NCI-H460 (cell line): ENCODE measurements around the gene ABHD16A. TPM values are rescaled to one million over a fixed set of nuclear protein-coding genes. Genes with fewer than 3 reads are reported as not detected.

Source experiments
- DNase-seq: peaks from one replicate; pipeline ENCODE4 v3.0.0-alpha.2; 2016; ENCODE audit warnings: low read depth; ENCODE audit errors: extremely low read depth
- total RNA-seq: library from RNA; depleted of rRNA; stranded (reverse); fragments of >200 nt; shearing (Covaris generic); gene quantifications from 2 replicates; pipeline ENCODE4 v1.2.3, GENCODE V29; 2014

The ABHD16A gene
- total RNA-seq, 1 experiment from 2014 or later = 40.5 TPM

DNA sequence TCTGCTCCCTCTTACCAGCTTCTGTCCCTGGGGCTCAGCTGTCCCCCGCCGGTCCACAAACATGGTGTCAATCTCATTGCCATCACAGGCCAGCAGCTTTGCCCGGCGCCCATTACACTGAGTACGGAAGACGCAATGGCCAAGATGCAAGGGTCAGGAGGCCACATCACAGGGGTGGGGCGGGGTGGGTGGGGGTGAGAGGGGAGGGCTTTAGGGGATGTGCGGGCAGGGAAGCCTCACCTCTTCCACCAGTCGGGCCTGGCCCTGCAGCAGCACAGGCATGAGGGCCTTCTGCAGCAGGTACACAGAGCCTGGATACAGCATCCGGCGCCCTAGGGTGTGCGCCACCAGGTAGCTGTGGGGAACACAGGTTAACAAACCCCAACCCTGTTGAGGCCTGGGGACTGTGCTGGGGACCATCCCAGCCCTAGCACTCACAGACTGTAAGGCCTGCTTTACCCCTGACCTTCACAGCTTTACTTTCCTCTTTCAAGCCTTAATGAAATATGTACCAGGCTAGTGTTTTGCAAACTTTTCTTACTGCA is 11.5 kb downstream of the ABHD16A start:
- DNase-seq = no peak

DNA sequence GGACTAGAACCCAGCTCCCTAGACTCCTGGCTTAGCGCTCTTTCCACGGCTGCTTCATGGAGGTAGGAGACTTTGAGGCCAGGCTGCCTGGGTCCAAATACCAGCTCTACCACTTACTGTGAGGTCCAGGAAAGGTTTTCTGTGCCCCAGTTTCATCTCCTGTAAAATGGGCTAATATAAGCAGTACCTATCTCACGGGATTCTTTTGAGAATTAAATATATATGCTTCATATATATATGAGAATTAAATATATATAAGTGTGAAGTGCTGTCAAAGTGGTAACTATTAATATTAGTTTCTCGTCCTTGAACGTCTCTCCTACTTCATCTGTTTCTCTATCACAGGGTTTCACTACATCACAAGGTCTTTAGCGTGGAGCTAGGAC is 12.1 kb downstream of the ABHD16A start:
- no peak for DNase-seq

DNA sequence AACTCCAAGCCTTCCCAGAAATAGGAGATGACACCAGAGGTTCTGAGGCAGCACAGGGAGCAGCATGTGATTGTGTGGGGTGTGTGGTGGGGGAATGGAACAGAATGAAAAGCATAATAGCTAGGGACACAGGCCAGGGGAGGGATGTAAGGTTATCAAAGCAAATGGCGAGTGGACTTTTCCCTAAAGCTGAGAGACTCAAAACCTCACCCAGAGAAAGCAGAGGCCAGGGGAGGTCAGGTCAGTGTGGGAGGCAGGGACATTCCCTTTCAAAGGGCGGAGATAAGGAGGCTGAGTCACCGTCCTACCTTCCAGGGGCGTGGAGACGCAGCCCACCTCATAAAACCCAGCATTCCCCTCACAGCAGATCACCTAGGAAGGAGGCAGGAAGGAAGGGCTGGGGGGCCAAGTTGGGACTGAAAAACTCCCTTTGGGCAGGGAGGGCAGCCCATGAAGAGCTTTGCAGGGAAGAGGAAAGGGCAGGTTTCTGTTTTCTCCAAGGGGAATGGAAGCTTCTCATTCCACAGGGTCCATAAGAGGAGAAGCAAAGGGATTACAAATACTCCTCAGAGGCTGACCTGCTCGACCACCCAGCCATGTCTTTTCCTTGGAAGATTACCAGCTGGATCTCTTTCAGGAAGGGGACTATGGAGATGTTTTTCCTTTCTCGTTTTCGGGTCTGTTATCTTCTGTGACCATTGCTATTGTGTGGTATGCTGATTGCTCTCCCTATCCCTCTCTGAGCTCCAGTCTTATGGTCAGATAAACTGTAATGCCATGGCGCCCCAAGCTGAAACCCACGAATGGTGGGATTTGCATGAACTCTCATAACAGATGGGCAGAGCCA is 12.7 kb downstream of the ABHD16A start:
- no peak for DNase-seq

DNA sequence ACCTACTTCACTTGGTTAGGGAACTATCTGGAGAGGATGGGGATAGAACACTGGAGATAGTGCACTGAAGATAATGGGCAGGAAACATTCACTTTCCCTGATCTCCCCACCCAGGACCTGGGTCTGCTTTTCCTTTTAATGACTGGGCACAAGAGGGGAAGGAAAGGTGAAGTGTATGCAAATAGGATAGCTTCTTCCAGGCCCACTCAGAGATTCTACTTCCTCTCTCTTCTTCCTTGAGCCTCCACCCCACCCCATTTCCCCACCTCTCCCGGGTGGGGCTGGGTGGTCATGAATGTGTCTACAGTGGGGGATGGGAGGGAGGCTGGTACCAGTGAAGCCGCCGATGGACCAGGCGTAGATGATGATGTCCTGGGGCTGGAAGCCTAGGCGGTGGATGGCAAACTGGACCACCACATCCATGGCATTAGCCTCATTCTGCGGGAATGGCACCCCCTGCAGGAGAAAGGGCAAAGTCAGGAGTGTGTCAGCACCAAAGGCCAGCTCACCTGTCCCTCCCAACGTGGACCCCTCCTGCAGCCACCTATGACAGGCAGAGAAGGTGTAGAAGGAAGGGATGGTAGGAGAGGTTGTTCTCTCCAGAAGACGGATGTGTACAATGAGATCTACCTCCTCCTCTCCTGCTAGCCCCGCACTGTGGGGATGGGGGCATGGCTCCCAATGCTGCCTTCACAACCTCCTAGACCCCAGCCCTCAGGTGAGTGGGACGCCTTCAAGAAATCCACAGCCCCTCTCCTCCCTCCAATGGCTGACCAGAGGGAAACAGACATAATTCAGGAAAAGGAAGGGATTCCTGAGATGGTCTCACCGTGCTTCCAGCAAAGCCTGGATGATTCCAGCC is 13.6 kb downstream of the ABHD16A start:
- no peak for DNase-seq

DNA sequence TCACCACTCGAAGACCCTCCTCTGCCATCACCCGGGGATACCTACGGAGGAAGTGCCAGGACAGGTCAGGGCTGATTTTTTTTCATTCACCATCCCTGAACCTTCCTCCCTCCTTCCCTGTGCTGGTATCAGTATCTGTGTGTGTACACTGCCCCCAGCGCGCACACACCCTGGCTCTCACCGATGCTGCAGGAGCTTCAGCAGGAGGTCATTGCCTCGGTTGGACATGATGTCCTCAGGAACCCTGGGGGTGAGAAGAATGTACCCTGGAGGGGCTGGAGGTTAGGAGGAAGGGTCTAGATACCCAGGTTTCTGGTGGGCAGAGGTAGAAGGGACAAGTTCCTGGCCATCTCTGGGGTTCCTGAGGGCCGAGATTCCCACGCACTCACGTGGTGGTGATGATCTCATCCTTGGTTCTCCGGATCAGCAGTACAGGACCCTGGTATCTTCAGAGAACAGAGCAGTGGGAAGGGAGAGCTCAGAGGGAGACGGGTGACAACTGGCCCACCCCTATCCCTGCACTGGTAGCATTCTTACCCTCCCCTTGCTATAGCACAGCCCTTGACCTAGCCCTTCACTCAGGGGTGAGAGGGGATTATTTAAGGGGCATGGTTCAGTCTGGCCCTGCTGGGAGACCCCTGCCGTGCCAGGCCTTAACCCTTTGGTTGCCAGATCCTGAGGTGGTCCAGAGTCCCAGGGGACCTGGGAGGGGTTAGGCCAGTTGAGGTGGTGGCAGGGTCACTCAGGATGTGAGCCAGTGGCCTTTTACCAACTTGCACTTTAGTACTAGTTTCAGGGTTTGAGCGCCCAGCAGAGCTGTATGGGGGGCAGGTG is 15.0 kb downstream of the ABHD16A start:
- no peak for DNase-seq

DNA sequence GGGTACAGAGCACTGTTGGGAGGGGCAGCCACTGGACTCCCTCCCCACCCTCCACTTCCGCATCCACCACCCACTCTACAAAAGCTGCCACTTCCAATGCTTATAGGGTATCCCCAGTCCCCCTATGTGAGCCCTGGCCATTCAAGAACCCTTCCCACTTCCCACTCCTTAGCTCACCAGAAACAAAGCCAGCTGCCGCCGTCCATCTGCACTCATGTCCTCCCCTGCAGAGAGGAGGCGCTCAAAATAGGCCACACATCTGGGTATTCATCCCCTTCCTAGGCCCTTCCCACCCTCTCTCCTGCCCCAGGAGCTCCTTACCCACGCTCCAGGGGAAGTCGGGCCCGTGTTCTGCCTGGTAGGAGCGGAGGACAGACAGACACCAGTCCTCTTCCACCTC is 15.8 kb downstream of the ABHD16A start:
- no peak for DNase-seq

DNA sequence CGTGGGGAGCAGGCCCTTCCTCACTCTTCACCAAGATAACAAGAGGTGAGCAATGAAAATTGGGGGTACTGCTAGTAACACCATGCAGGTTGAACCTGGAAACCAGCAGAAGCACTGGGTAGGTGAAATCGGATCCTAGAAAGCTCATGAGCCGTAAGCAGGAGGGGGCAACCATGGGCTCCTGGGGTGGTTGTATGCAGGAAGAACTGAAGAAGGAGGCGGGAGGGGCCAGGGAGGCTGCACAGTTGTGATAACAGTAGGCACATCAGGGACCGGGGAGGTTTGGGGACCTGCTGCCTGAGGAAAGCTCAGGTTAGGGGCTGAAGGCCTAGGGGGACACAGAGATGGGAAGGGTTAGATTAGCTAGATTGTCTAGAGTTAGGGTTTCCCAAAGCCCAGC is 16.6 kb downstream of the ABHD16A start:
- DNase-seq = no peak

DNA sequence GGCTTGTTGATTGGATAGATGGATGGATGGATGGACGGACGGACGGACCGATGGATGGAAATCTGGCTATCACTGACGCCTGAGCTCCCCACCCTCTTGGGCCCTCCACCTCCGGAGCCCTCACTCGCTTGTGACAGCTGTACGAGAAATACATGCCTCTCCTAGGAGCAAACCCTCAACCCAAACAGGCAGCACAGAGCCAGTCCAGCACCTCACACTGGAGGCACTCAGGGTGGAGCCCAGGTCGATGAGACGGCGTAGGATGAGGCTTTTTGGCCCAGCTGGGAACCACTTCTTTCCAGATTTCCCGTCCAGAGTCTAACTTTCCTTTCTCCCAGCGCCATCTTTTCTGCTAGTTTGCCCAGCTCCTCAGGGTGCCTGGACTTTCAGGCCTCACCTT is 19.5 kb downstream of the ABHD16A start:
- no peak for DNase-seq

DNA sequence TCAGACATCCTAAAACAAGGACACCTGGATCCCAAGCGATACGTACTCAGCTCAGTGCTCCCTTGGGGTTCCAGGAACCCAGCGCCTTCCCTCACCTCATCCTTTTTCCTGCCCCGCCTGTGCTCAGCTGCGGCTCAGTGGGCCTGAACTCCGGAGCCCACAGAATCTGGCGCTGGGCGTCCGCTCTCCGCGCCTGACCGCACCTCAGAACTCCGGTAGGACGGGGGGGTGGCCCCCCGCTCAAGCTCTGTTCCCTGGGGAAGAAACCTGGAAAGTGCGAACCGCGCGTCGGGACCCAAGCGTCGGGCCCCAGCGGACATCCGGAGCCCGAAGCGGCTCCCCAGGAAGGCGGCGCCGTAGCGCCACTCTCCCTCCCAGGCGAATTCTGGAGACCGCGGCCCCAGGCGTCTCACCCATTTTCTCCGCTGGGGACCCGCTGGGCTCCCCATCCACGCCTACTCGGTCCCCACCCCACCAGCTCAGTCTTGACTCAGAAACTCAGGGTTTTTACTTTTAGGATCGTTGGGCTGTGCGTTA is 21.9 kb downstream of the ABHD16A start:
- no peak for DNase-seq

DNA sequence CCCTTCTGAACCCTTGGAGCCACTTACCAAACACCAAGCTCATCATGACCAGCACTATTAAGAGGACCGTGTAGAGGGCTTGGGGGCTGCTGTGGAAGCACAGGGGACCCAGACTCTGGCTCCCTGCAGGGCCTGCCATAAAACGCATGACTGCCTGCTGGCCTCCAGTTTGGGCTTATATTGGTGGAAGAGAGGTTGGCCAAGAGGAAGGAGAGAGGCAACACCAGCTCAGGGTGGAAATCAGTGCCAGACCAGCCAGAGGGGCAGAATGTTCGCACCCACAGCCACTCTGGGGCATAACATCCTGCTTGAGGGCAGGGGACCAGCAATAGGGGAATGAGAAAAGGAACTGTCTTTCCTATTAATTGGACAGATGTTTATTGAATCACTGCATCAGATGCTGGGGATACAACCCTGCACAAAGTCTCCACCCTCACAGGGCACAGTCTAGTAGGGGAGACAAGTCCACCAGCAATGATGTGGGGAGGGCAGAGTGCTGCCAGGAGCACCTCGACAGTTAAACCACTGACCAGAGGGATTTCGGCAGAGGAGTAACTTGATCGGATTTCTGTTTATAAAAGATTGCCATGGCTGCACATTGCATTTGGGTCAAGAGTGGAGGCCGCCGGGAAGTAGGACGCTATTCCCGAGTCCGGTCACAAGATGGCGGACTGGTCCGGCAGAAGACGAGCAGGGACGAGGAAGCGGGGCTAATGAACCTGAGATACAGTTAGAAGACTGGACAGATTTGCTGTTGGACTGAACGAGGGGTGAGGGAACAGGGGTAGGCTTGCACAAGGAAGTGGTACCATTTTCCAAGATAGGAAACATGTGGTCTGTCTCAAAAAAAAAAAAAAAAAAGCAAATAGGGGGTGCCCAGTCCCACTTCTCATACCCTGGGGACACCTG is 22.6 kb downstream of the ABHD16A start, which contains the start of gene LY6G5C:
Gene LY6G5C (minus strand): TSS at position 842 of the 909 bp plus-strand sequence. CDS start 694 bp downstream, at position 148.
- DNase-seq = peak; percentile 55

DNA sequence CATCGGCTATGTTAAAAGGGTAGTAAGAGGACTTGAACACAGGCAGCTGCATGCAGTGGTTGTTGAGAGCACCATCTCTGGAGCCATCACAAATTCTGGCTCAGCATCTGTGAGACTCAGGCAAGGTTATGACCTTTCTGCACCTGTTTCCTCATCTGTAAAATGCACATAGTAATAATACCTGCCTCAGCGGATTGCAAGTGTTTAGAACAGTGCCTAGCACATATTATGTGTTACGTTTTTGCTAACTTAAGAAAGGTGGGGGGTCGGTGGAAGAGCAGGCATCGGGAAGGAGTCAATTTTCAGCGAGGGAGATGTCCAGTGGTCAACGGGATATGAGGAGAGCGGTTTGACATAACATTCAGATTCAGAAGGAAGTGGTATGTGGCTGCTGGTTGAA is 25.2 kb downstream of the ABHD16A start:
- no peak for DNase-seq

DNA sequence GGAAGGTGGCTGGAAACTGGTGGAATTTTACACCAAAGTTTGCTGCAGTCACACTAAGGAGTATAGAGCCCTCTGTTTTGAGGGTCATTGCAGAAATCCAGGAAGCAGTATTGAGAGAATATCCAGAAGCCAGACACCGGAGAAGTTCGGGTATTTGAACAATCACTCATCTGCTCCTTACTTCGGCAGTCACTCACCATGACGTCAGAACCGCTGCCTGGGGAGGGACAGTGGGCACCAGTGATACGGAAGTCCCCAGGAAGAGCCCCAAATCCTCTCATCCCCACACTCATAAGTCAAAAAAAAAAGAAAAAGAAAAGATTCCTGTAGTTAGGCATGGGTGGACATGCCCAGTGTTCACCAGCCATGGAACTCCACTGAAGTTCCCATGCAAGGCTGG is 26.2 kb downstream of the ABHD16A start:
- no peak for DNase-seq

DNA sequence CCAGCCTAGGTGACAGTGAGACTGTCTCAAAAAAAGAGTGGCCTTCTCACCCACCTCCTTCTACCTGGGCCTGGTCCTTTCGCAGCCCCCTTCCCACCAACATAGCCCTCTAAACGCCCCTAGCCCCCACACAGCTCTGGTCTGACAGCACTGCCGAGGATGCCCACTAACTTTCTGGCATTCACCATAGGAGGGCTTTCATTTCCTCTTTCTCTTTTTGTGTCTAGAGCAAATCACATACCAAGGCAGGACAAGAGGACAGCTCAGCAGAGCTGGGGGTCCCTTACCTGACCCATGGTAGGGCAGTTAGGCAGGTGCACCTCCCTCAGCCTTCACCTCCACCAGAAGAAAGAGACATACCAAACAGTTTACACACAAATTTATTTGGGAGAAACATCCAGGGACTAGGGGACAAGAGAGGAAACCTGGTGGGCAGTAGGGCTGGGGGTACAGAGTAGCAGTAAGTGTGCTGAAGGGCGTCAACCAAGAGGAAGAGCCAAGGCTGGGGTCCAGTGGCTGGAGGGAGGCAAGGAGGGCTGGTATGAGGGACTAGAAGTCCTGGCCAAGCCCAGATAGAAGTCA is 26.7 kb downstream of the ABHD16A start:
- no peak for DNase-seq

DNA sequence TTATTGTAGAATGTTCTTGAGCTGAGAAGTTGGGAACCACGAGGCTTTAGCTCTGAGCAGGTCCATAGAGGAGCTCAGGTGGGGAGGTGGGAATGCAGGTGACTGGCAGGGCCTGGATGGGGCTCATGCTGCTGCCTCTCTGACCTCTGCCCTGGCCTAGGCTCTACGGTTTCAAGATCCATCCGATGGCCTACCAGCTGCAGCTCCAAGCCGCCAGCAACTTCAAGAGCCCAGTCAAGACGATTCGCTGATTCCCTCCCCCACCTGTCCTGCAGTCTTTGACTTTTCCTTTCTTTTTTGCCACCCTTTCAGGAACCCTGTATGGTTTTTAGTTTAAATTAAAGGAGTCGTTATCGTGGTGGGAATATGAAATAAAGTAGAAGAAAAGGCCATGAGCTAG is 33.4 kb downstream of the ABHD16A start, which contains the start of gene LY6G5B:
Gene LY6G5B (plus strand): TSS at position 301 of the 400 bp plus-strand sequence. CDS start 975 bp downstream, outside the sequence.
- DNase-seq = no peak

DNA sequence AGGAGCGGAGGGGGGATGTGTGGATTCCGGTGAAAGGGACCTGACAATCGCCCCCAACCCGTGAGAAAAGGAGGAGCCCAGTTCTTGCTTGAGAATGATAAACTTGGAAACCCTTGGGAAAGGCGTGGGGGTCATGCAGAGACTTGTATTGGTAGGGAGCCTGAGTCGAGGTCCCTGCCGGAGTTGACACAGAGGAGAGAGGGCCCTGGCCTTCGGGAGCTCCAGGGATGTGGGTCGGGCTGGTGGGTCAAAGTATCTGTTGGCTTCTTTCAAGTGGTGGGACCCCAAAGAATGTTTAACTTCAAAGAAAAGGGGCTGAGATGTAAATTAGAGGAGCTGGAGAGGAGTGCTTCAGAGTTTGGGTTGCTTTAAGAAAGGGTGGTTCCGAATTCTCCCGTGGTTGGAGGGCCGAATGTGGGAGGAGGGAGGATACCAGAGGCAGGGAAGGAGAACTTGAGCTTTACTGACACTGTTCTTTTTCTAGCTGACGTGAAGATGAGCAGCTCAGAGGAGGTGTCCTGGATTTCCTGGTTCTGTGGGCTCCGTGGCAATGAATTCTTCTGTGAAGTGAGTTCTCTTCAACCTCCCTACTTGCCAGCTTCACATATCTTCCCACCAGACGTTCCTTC is 36.7 kb downstream of the ABHD16A start:
- no peak for DNase-seq

DNA sequence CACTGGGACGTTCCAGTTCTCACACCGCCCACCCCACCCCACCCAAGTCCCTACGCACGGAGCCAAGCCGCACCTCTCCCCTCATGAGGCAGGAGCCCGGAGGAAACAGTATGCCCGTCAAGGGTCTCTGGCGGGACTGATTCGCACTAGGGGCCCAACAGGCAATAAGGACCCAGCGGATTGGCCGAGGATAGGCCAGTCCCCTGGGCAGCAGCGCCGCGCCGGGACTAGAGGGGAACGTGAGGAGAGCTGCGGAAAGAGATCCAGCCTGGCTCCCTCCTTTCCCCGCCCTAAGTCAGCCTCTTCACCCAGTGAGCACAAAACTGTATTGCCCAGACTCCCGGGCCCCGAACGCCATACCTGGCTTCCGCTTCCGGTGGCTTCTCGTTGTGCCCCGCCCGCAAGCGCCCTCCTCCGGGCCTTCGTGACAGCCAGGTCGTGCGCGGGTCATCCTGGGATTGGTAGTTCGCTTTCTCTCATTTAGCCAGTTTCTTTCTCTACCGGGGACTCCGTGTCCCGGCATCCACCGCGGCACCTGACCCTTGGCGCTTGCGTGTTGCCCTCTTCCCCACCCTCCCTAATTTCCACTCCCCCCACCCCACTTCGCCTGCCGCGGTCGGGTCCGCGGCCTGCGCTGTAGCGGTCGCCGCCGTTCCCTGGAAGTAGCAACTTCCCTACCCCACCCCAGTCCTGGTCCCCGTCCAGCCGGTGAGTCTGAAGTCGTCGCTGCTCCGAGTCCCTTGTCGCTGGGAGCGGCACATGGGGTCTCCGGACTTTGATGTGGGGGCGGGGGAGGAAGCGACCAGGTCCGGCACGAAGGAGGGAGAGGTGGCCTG is 37.4 kb downstream of the ABHD16A start, which contains the start of gene CSNK2B:
Gene CSNK2B (plus strand): TSS at position 580 of the 836 bp plus-strand sequence. CDS start 752 bp downstream, outside the sequence.
- DNase-seq = peak; percentile 93
